GM21360 (cell line): Measurements from ENCODE around the gene SP110.
A peak's percentile ranks its signal among the peaks of the same experiment; 100 is the strongest.
"Not testable (repeated sequence)": the region's sequence is repeated elsewhere in the genome, so short reads cannot be mapped to it uniquely, and the experiment has no call there.

Experiments used
- ATAC-seq: cut with Tn5 transposase; IDR thresholded peaks from one replicate; pipeline ENCODE4 v1.9.1; 2021; ENCODE audit warnings: mild to moderate bottlenecking, moderate library complexity; ENCODE audit not compliant: unreplicated experiment

Gene SP110

GRCh38 chr2:230129343-230129742, 90.4 kb downstream of the SP110 start:
- no peak for ATAC-seq

- ATAC-seq = no peak
Measured at GRCh38 chr2:230128623-230129342, 91.0 kb downstream of the SP110 start.

- no peak for ATAC-seq
Measured at GRCh38 chr2:230127195-230127594, 92.6 kb downstream of the SP110 start.

- peak; percentile 72 for ATAC-seq
Measured at GRCh38 chr2:230124757-230125431, 94.9 kb downstream of the SP110 start.

GRCh38 chr2:230124235-230124634, 95.5 kb downstream of the SP110 start:
- ATAC-seq = no peak

GRCh38 chr2:230120376-230120775, 99.4 kb downstream of the SP110 start:
- not testable (repeated sequence) for ATAC-seq

- ATAC-seq = not testable (repeated sequence)
Measured at GRCh38 chr2:230119827-230120226, 100.0 kb downstream of the SP110 start.
